NB4 (cell line): ENCODE measurements around the gene GOPC.
A peak's percentile ranks its signal among the peaks of the same experiment; 100 is the strongest.
"Not testable (repeated sequence)": the region's sequence is repeated elsewhere in the genome, so short reads cannot be mapped to it uniquely, and the experiment has no call there.

ENCODE experiments used
- DNase-seq: peaks from one replicate; pipeline ENCODE4 v3.0.0; 2010; ENCODE audit warnings: low read depth
- H3K4me3 ChIP-seq: one replicate; pipeline ENCODE4 v1.5.1; 2011; ENCODE audit warnings: mild to moderate bottlenecking, low read depth, low read length, moderate library complexity
- MYC ChIP-seq: IDR thresholded peaks from 2 replicates; pipeline ENCODE4 v1.6.1; 2011; ENCODE audit warnings: low read depth, low read length
- POLR2A ChIP-seq: IDR thresholded peaks from 2 replicates; pipeline ENCODE4 v1.6.1; 2011; ENCODE audit warnings: mild to moderate bottlenecking; ENCODE audit not compliant: insufficient read length; ENCODE audit errors: extremely low read depth
- TF ChIP-seq, protein P1 (sequence below): IDR thresholded peaks from one replicate; pipeline ENCODE4 v1.5.1; 2012; ENCODE audit warnings: low read depth, low read length
- TF ChIP-seq, protein P2 (sequence below): IDR thresholded peaks from 2 replicates; pipeline ENCODE4 v1.6.1; 2011; ENCODE audit warnings: low read depth, low read length

GOPC gene

DNA sequence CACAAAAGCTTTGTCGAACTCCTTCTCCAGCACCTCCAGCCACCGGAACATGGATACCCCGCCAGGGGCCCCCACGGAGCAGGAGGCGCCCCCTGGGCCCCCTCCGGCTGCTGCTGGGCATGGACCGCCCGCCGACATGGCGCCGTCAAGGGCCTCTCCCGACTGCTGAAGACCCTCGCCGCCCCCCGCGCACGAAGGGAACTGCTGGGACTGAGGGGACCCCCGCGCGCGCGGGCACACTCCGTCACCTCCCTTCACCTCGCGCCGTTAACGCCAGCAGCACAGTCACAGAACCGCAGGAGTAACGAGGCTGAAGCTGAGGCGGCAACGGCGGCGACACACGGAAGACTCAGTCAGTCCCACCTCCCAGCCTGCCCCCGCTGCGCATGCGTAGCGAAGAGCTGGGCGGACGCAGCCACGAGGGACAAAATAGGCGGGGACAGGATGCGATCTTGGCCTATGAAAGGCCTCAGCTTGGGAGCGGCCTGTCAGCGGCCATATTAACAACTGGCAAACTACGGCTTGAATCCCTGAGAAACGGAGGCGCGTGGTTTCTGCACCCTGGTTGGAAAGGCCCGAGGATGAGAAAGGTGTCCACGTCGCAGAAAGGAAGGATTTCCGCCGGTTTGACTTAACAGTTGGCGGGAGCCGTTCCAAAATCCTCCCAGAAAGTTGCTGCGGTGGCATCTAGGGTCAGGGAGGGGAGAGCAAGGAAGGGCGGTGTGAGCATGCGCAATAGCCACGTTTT, at the start of gene GOPC:
Gene GOPC (minus strand): TSS at position 361 of the 748 bp plus-strand sequence. CDS start 223 bp downstream, at position 138.
- peak within 1 kb of the TSS; percentile 96 for H3K4me3 ChIP-seq
- TF ChIP-seq MYC (peak; percentile 83), POLR2A (peak; percentile 95)
- TF ChIP-seq, protein P1, sequence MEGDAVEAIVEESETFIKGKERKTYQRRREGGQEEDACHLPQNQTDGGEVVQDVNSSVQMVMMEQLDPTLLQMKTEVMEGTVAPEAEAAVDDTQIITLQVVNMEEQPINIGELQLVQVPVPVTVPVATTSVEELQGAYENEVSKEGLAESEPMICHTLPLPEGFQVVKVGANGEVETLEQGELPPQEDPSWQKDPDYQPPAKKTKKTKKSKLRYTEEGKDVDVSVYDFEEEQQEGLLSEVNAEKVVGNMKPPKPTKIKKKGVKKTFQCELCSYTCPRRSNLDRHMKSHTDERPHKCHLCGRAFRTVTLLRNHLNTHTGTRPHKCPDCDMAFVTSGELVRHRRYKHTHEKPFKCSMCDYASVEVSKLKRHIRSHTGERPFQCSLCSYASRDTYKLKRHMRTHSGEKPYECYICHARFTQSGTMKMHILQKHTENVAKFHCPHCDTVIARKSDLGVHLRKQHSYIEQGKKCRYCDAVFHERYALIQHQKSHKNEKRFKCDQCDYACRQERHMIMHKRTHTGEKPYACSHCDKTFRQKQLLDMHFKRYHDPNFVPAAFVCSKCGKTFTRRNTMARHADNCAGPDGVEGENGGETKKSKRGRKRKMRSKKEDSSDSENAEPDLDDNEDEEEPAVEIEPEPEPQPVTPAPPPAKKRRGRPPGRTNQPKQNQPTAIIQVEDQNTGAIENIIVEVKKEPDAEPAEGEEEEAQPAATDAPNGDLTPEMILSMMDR, result peak; percentile 13
- TF ChIP-seq, protein P2, sequence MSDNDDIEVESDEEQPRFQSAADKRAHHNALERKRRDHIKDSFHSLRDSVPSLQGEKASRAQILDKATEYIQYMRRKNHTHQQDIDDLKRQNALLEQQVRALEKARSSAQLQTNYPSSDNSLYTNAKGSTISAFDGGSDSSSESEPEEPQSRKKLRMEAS, result peak; percentile 57; the same call in 1 of the 2 replicates

DNA sequence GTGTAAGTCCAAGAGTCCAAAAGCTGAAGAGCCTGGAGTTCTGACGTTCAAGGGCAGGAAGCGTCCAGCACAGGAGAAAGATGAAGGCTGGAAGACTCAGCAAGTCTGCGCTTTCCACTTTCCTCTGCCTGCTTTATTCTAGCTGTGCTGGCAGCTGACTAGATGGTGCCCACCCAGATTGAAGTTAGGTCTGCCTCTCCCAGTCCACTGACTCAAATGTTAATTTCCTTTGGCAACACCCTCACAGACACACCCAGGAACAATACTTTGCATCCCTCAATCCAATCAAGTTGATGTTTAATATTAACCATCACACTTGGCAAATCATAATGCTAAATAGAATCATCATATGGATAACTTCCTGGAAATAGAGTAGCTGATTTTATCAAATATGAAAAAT, 49.7 kb upstream of the GOPC start:
- DNase-seq, H3K4me3 ChIP-seq: not testable (repeated sequence)

More for the DNA sequence above, at the start of gene GOPC:
- peak; percentile 99 for DNase-seq

- no peak for DNase-seq
- no peak overlapping the region for H3K4me3 ChIP-seq
- TF ChIP-seq, protein P2, result no peak
- TF ChIP-seq POLR2A (no peak), MYC (no peak)
- TF ChIP-seq, protein P1, result no peak
These were observed 40.7 kb upstream of the GOPC start for GRCh38 chr6:117642976-117643375.

DNA sequence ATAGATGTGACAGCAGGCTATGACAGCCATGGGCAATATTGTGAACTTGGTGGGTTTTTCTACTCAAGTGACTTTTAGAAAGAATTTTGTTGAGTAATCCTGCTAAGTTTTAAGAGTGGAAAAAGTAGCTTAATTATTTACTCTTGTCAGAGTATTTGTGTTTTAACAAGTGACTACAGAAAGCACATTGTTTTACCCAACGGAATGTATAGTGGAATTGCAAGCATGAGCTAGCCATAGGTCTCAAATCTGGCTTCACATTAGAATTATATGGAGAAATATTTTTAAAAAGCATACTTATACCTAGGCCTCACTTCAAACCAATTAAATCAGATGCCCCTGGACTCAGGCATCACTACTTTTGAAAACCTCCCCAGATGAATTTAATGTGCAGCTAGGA, 35.5 kb upstream of the GOPC start:
- DNase-seq, result no peak
- H3K4me3 ChIP-seq, result no peak overlapping the region
- no peak for TF ChIP-seq POLR2A
- TF ChIP-seq, protein P2, result no peak
- TF ChIP-seq, protein P1, result no peak

DNA sequence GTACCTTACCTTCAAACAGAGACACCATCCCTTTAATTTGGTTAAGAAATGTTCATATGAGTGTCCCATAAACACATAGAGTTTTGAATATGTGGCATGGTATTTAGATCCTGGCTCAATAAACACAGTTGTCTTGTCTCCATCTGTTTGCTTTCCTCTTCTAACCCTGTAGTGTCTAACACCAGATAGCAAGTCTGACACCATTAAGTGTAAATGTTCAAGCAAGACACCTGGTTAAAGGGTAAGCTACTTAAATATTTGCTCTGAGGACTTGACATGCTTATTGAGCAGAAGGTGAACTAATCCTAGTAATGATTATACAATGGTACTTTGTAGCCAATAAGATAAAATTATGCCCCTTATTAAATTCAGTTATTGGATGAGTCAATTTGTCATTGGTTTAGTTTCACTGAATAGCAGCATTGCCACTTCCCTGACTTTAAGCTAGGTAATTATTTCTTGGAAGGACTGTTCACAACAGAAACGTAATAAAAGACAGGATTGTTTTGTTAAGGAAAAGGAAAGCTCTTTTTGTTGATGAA, 26.9 kb upstream of the GOPC start:
- DNase-seq, result no peak
- TF ChIP-seq POLR2A, result no peak
- H3K4me3 ChIP-seq, result no peak overlapping the region

GRCh38 chr6:117627533-117627932, 25.2 kb upstream of the GOPC start:
- DNase-seq, result no peak

More at GRCh38 chr6:117627533-117627932, 25.2 kb upstream of the GOPC start:
- H3K4me3 ChIP-seq, result no peak overlapping the region
- TF ChIP-seq MYC, result no peak
- TF ChIP-seq, protein P1, result no peak
- TF ChIP-seq, protein P2, result no peak
- TF ChIP-seq POLR2A, result no peak
